ENCODE results near the gene CDK5RAP1.
"Not testable (repeated sequence)": the region's sequence is repeated elsewhere in the genome, so short reads cannot be mapped to it uniquely, and the experiment has no call there.

DNA sequence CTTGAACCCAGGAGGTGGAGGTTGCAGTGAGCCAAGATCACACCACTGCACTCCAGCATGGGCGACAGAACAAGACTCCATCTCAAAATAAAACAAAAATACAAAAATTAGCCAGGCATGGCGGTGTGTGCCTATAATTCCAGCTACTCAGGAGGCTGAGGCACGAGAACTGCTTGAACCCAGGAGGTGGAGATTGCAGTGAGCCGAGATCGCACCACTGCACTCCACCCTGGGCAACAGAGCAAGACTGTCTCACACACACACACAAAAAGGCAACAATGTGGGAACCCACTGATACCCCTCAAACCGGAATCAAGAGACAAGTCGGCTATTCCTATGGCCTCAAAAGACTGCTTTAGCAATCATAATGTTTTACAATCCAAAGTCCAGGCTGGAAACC lies 39.2 kb upstream of the CDK5RAP1 start:
- TF ChIP-seq CTCF (IDR thresholded peaks at IDR 0.05 in 8 of 11, conservative IDR thresholded peaks at IDR 0.05 in 3 of 11); POLR2A (IDR thresholded peaks at IDR 0.05): not testable (repeated sequence)

Data from spleen (tissue), 7 donors.